ENCODE data around the gene KCNG2. TPM values are rescaled to one million over a fixed set of nuclear protein-coding genes. Genes with fewer than 3 reads are reported as not detected.

The KCNG2 gene
- total RNA-seq, 1 experiment from 2014 or later: not detected

DNA sequence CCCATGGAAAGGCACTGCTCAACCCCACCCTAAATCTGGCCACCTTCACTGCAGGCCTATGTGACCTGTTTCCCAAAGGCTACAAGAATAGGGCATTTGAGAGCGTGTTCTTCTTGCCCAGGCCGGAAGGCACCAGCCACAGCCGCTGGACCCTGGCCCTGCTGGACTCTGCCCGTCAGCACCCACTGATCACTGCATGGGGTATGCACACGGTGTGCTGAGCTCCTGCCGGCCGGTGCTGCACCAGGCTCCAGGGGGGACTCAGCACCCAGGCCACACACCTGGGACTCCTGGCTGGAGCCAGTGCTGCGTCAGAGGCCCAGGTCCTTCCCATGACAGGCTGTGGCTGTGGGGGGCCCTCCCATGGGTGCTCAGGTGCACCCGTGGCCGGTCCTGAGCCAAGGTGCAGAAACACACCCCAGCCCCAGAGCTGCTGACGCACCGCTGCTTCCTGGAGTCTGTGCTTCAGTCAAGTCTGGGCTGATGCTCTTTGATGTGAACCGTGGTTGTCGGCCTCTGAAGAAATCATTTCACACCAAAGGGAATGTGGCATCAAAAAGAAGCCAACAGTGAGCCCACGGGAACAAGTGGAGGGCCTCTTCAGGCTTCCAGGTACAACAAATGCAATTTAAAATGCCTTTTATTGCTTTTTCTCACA is 6.5 kb downstream of the KCNG2 start:
- CTCF ChIA-PET: no interaction called here
- no peaks in the 10 kb centered on the region for H3K9me3 ChIP-seq
- no peaks in the 10 kb centered on the region for H3K27me3 ChIP-seq (replicated peaks; ENCODE audit: control insufficient read depth, insufficient read depth, low read length)
- intact Hi-C loops (cut with micrococcal nuclease; ENCODE audit: unreplicated experiment): no loop called here
- no peaks in the 10 kb centered on the region for H3K4me1 ChIP-seq
- TF ChIP-seq, protein P1, sequence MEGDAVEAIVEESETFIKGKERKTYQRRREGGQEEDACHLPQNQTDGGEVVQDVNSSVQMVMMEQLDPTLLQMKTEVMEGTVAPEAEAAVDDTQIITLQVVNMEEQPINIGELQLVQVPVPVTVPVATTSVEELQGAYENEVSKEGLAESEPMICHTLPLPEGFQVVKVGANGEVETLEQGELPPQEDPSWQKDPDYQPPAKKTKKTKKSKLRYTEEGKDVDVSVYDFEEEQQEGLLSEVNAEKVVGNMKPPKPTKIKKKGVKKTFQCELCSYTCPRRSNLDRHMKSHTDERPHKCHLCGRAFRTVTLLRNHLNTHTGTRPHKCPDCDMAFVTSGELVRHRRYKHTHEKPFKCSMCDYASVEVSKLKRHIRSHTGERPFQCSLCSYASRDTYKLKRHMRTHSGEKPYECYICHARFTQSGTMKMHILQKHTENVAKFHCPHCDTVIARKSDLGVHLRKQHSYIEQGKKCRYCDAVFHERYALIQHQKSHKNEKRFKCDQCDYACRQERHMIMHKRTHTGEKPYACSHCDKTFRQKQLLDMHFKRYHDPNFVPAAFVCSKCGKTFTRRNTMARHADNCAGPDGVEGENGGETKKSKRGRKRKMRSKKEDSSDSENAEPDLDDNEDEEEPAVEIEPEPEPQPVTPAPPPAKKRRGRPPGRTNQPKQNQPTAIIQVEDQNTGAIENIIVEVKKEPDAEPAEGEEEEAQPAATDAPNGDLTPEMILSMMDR (IDR thresholded peaks at IDR 0.05; ENCODE audit: insufficient read depth in 1 of 2, low read depth in 1 of 2, low read length in 1 of 2, severe bottlenecking in 1 of 2, unreplicated experiment in 1 of 2): no peak
- Mint-ChIP-seq H3K27ac (ENCODE audit: unreplicated experiment) (no peak overlapping the region), H3K27me3 (ENCODE audit: insufficient read depth, unreplicated experiment) (no peaks in the 10 kb centered on the region), H3K36me3 (ENCODE audit: insufficient read depth, unreplicated experiment) (no peaks in the 10 kb centered on the region), H3K9me3 (ENCODE audit: unreplicated experiment) (no peaks in the 10 kb centered on the region), H3K4me1 (ENCODE audit: low read depth, unreplicated experiment) (no peaks in the 10 kb centered on the region), H3K4me3 (ENCODE audit: unreplicated experiment) (no peak overlapping the region)
- H3K36me3 ChIP-seq (ENCODE audit: control insufficient read depth, insufficient read depth, low read length): no peaks in the 10 kb centered on the region
- BruUV-seq (replicated peaks): no TSS peak
- no peak overlapping the region for H3K4me3 ChIP-seq (ENCODE audit: low read depth, low read length)
- DNase-seq: no peak
- POLR2A ChIA-PET: no interaction called here

DNA sequence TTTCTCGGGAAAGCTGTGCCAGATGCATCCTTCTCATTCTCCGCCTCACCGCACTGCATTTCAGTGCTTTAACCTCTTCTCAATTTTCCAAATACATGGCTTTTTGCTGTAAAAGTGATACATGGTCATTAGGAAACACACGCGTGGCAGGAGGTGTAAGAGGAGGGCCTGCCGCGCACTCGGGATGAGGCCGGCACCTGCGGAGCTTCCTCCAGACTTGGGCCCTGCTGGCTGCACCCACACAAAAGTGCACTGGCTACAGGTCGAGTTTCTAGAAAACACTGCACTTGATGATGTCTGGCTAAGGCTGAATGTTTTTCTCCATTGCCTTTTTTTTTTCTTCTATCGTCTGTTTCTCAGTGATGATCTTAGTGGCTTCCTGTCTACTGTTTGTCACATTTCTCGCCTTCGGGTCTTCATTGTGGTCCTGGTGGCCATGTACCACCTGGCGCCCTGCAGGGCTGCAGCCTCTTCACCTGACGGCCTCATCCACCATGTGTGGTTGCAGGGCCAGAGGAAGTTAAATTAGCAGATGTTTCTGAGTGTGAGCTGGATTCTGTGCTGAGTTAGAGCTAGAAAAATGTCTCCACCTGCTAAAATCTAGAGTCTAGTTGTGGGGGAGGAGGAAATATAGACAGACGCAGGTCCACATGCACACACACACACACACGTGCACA is 7.6 kb downstream of the KCNG2 start:
- Histone ChIP-seq H3K27me3 (replicated peaks; ENCODE audit: control insufficient read depth, insufficient read depth, low read length) (no peaks in the 10 kb centered on the region), H3K9me3 (no peaks in the 10 kb centered on the region), H3K4me3 (ENCODE audit: low read depth, low read length) (no peak overlapping the region), H3K36me3 (ENCODE audit: control insufficient read depth, insufficient read depth, low read length) (no peaks in the 10 kb centered on the region), H3K4me1 (no peaks in the 10 kb centered on the region)
- TF ChIP-seq, protein P1 (IDR thresholded peaks at IDR 0.05; ENCODE audit: insufficient read depth in 1 of 2, low read depth in 1 of 2, low read length in 1 of 2, severe bottlenecking in 1 of 2, unreplicated experiment in 1 of 2): no peak
- Mint-ChIP-seq H3K27me3 (ENCODE audit: insufficient read depth, unreplicated experiment) (no peaks in the 10 kb centered on the region), H3K4me3 (ENCODE audit: unreplicated experiment) (no peak overlapping the region), H3K27ac (ENCODE audit: unreplicated experiment) (no peak overlapping the region), H3K9me3 (ENCODE audit: unreplicated experiment) (no peaks in the 10 kb centered on the region), H3K36me3 (ENCODE audit: insufficient read depth, unreplicated experiment) (no peaks in the 10 kb centered on the region), H3K4me1 (ENCODE audit: low read depth, unreplicated experiment) (no peaks in the 10 kb centered on the region)
- no peak for DNase-seq
- intact Hi-C loops (cut with micrococcal nuclease; ENCODE audit: unreplicated experiment): no loop called here
- ChIA-PET POLR2A (no interaction called here), CTCF (no interaction called here)
- BruUV-seq (replicated peaks): no TSS peak

GRCh38 chr18:79805926-79806487 is 8.3 kb downstream of the KCNG2 start:
- H3K4me1 Mint-ChIP-seq (ENCODE audit: low read depth, unreplicated experiment): no peaks in the 10 kb centered on the region
- no peak overlapping the region for H3K4me3 Mint-ChIP-seq (ENCODE audit: unreplicated experiment)
- POLR2A ChIA-PET: no interaction called here
- no peak overlapping the region for H3K4me3 ChIP-seq (ENCODE audit: low read depth, low read length)
- no peaks in the 10 kb centered on the region for H3K36me3 ChIP-seq (ENCODE audit: control insufficient read depth, insufficient read depth, low read length)
- TF ChIP-seq, protein P1 (IDR thresholded peaks at IDR 0.05; ENCODE audit: insufficient read depth in 1 of 2, low read depth in 1 of 2, low read length in 1 of 2, severe bottlenecking in 1 of 2, unreplicated experiment in 1 of 2): no peak
- no peaks in the 10 kb centered on the region for H3K36me3 Mint-ChIP-seq (ENCODE audit: insufficient read depth, unreplicated experiment)
- BruUV-seq (replicated peaks): no TSS peak
- no peaks in the 10 kb centered on the region for H3K4me1 ChIP-seq
- H3K27ac Mint-ChIP-seq (ENCODE audit: unreplicated experiment): no peak overlapping the region
- H3K27me3 ChIP-seq (replicated peaks; ENCODE audit: control insufficient read depth, insufficient read depth, low read length): no peaks in the 10 kb centered on the region
- CTCF ChIA-PET: no interaction called here
- intact Hi-C loops (cut with micrococcal nuclease; ENCODE audit: unreplicated experiment): no loop called here
- no peaks in the 10 kb centered on the region for H3K9me3 ChIP-seq
- DNase-seq: no peak
- H3K27me3 Mint-ChIP-seq (ENCODE audit: insufficient read depth, unreplicated experiment): no peaks in the 10 kb centered on the region
- H3K9me3 Mint-ChIP-seq (ENCODE audit: unreplicated experiment): no peaks in the 10 kb centered on the region
